GM18505 (cell line): ENCODE measurements around the gene NUDT6.
"Not testable (repeated sequence)": the region's sequence is repeated elsewhere in the genome, so short reads cannot be mapped to it uniquely, and the experiment has no call there.

ENCODE experiments used
- ATAC-seq: cut with Tn5 transposase; IDR thresholded peaks from one replicate; pipeline ENCODE4 v1.9.1; 2021; ENCODE audit not compliant: unreplicated experiment
- POLR2A ChIP-seq: IDR thresholded peaks from 4 replicates; pipeline ENCODE4 v1.6.1; 2011; ENCODE audit warnings: borderline replicate concordance; ENCODE audit not compliant: insufficient read depth, insufficient read length; ENCODE audit errors: extremely low read depth

NUDT6 gene

DNA sequence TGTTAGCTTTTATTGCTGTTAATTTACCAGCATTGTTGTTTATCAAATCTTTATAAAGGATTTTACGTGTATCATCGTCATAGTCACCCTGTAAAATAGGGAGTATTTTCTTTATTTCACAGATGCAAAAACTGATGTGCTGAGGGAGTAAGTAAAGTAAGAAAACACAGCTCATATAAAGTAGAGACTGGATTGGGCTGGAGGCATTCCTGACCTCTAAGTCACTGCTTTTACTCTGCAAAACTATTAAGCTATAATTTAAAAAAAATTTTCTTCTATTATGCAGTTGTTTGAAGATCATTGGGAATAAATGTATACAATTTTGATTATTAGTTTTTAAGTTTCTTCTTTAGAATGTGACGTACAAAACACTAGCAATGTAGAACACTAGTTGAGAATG is 45.9 kb downstream of the NUDT6 start:
- no peak for TF ChIP-seq POLR2A
- ATAC-seq: no peak

DNA sequence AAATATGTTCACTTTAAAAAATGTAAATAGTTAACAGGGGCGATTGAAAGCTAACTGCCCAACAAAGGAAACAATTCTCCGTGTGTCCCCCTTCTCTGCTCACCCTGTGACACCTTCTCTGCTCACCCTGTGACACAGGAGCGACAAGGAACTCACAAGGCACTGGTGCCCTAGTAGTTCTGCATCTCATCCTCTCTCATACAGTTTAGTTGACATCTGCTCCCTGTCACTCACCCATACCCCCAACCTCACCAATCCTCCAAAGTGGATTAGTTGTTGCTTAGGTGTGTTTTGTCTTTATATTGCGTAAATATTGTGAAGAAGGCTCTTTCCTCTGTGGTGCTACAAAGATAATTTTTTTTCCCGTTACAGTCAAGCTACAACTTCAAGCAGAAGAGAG is 46.4 kb downstream of the NUDT6 start:
- TF ChIP-seq POLR2A: no peak

DNA sequence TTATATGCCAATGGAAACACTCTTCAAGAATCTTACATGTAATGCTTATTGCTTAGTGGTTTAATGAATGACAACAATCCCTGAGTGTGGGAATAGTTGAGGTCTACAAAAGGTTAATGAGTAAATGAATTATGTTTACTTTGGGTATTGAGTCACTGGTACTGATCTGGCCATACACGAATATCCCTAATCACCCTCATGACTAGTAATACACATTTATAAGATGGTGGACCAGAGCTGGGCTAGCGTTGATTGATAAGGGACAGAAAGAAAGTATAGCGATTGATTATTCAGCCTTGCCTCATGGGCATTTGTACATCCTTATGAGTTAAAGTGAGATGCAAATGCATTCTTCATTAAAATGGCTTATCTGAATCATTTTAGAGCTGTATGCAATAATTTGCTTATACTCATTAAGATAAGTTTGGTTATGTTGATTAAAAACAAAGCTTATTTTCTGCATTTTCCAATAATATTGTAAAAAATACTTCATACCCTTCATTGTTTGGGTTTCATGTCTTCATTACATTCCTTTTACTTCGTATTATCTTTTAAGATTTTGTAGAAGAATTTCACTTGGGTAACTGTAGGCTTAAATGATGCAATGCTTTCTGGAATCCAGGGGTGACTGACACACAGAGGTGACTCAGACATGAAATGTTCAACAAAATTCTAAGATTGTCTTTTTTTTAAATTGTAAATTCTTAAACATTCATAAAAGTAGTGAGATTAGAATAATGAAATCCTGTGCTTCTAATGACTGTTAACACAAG is 48.4 kb downstream of the NUDT6 start:
- no peak for ATAC-seq
- no peak for TF ChIP-seq POLR2A

More for the DNA sequence above, 46.4 kb downstream of the NUDT6 start:
- ATAC-seq: no peak

DNA sequence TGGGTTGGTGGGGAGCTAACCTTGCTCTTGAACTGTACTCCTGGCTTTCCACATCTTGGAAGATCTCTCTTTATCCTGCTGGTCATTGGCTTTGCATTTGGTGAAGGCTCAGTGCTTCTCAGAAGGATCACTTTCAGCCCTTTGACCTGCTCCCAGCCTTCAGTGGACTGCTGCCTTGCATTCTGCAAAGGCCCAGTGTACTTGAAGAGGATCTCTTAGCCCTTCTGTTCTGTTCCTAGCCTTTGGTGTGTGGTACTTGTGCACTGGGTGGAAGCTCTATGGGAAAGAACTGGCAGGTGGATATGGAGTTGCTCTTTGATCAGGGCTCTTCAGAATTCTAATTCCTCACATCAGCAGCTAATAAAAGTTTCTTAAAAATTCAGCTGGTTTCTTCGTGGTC is 49.3 kb downstream of the NUDT6 start:
- no peak for TF ChIP-seq POLR2A
- ATAC-seq: no peak

DNA sequence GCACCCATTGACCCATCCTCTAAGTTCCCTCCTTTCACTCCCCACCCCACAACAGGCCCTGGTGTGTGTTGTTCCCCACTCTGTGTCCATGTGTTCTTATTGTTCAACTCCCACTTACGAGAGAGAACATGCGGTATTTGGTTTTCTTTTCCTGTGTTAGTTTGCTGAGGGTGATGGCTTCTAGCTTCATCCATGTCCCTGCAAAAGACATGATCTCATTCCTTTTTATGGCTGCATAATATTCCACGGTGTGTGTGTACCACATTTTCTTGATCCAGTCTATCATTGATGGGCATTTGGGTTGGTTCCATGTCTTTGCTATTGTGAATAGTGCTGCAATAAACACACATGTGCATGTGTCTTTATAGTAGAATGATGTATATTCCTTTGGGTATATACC is 54.2 kb downstream of the NUDT6 start:
- not testable (repeated sequence) for ATAC-seq

DNA sequence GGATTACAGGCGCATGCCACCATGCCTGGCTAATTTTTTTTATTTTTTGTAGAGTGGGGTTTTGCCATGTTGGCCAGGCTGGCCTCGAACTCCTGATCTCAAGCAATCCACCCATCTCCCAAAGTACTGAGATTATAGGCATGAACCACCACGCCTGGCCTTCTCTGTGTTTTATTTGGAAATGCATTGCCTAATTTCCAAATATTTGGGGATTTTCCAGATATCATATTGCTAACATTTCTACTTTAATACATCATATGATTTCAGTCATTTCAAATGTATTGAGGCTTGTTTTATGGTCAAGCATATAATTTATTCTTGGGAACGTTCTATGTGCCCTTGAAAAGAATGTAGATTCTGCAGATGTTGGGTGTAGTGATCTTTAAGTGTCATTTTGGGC is 57.0 kb downstream of the NUDT6 start:
- no peak for TF ChIP-seq POLR2A
- no peak for ATAC-seq

DNA sequence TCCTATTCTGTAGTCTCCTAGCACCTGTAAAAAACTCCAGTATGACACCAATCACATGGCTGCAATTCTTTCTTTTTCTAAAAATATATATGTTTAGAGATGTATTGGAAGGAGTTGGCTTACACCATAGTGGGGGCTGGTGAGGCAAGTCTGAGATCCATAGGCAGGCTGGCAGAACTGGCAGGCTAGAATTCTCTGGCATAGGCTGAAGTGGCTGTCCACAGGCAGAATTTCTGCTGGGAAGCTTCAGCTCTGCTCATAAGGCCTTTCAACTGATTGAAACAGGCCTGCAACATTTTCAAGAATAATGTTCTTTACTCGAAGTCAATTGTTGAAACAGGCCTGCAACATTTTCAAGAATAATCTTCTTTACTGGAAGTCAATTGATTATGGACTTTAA is 58.8 kb downstream of the NUDT6 start:
- ATAC-seq: no peak
- TF ChIP-seq POLR2A: no peak

DNA sequence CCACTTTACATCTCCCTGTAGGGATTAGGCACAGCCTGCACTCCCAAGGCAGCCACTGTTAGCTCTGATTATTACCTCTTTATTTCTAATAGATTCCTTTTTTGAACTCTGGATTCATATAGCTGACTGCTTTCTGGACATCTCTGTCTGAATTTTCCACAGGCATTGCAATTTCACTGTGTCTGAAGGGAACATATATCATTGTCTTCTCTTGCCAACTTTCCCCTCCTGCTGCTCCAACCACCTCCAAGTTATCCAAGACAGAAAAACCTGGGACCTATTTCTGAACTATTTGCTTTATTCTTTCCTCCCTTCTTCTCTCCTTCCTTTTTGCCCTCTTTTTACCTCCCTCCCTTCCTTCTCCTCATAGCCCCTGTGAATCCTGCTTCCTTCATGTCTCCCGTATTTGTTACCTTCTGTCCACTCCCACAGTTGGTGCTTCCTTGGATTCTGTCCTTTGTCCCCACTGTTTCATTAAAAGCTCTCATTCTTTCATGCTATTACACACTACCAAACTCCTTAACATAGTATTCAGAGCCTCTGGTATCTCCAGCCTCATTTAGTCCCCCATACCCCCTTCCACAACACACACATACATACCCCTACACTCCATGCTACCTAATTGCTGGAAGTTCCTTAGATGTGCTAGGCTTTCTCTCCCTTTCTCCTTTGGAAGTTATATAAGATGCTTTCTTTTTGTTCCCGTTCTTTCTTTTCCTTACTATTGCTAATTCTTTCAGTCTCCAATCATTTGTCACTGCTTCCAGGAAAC is 61.0 kb downstream of the NUDT6 start:
- no peak for ATAC-seq
- no peak for TF ChIP-seq POLR2A

DNA sequence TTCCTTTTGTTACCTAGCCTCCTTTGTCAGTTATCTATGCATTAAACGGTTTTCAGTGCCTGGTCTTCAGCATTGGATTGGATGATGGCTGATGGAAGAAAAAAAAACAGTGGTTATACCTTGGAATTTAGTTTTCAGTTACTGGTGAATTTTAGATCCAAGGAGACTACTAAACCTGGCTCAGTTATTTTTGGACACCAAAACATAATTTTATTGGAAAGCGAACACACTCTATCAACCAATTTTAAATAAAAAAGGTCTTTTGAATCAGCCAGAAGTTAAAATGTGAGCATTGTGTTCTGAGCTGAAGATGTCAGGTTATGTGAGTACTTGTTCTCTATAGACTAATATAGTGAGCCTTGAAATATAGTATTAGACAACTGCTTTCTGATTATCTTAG is 63.7 kb downstream of the NUDT6 start:
- no peak for ATAC-seq
- TF ChIP-seq POLR2A: no peak

DNA sequence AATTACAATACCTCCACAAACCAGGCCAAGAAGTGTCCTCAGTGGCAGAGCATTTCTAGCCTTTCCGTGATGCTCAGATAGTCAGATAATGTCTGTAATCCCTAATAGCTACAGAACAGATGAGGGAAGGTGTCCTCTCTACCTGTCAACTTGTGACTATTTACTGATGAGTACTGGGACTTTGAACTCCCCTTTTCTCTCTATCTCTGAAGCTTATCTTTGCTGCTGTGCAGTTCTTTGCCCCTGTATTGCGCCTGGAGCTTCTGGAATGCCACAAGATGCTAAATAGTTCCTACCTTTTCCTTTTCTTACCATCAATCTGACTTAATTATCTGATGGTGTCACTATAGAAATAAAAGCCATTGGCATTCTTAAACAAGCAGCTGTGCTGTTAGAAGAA is 65.2 kb downstream of the NUDT6 start:
- ATAC-seq: no peak

DNA sequence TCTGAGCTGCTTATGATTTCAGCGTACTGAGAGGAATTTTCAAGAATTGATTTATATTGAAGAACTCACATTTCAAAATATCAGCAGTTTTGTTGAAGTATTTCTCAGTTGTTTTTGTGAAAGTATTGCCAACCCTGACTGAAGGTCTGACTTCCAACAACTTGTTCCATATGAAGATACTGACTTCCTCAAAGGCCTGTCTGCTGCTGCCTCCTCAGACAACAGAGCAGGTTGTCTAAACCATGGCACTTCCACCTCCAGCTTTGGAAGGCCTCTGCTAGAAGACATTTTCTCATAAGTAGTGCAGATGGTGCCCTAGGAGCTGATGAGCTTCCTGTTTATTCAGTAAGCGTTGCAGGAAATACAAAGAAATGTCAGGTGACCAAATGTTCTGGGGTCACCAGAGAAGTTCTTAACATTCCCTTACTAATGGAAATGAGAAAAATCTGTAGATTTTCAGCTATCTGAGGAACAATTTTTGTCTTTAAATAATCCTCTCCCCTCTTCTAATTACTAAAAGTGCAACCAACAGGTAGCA is 67.0 kb downstream of the NUDT6 start:
- no peak for ATAC-seq
- no peak for TF ChIP-seq POLR2A

More for the DNA sequence above, 65.2 kb downstream of the NUDT6 start:
- TF ChIP-seq POLR2A: no peak

DNA sequence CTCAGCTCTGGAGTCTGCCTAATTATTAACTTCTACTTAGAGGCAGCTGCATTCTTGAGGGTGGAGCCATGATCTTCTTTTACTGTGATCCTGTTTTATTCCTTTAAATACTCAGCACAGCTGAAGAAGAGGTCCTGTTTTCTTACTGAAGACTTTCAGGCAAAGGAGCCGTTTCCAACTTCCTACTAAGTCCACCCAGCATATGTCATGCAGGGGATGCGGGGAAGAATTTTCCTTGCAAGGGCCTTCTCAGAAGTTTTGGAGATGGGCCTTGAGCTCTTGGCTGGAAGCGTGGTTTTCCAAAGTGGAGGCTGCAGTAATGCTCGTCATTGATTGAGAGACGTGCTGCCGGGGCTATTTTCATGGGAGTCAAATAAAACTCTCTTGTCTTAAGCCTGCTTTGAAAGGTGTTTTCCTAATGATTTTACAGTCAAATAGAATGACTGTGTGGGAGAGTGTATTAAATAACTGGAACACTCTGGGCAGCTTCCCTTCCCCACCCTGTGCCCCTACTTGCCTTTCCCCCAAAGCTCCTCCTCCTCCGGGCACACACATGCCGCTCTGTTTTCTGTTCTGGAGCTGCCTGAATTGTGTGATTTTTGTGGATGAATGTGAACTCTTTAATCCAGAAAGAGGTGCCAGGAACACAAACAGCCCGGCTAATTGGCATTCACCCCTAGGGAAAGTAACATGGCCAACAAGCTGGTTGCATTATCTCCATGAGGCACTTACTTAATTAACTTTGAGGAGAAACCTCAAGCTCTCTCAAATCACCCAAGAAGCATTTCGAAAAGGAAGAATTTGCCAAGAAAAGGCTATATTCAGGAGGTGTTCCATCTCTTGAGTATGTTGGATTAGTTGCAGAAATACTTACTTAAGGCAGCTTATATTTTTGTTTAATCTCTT is 67.7 kb downstream of the NUDT6 start:
- no peak for ATAC-seq
- no peak for TF ChIP-seq POLR2A

DNA sequence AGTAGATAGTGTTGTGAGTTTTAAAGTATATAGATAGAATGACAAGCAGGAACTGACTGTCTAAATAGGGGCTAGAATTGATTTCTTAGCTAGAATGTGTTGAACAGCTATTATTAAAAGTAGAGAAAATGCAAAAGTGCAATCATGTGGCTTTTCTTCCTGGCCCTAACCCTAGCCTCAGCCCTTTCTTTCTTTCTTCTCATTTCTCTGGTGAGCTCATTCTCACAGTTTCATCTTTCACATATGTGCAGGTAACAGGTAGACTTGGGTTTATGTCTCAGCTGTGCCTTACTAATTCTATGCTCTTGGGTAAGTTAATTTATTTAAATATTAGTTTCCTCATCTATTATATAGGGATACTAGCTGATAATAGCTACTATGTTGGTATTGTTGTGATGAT is 70.8 kb downstream of the NUDT6 start:
- no peak for ATAC-seq
- no peak for TF ChIP-seq POLR2A

DNA sequence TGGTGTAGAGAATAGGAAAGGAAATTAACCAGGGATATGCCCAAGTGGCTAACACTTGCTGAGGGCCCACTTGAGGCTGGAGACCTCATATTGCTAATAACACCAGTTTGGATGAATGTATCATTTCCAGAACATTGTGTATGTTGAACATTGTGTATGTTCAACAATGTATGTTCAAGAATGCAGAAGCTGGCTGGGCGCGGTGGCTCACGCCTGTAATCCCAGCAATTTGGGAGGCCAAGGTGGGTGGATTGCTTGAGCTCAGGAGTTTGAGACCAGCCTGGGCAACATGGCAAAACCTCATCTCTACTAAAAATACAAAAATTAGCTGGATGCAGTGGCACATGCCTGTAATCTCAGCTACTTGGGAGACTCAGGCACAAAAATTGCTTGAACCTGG is 72.6 kb downstream of the NUDT6 start:
- not testable (repeated sequence) for ATAC-seq
